Astrocyte (in vitro differentiated cells and primary cell): ENCODE results near the gene APC2. TPM values are rescaled to one million over a fixed set of nuclear protein-coding genes. Genes with fewer than 3 reads are reported as not detected.
"Not testable (repeated sequence)": the region's sequence is repeated elsewhere in the genome, so short reads cannot be mapped to it uniquely, and the experiment has no call there.

Experiments used
- DNase-seq: peaks from one replicate; pipeline ENCODE4 v3.0.0-alpha.2; 2010; ENCODE audit warnings: low read depth
- FAIRE-seq: peaks from 2 replicates; lab custom pipeline; 2011; peaks lifted over from hg19 to GRCh38; lab: Jason Lieb, UNC
- H2AFZ ChIP-seq: 2 replicates; pipeline ENCODE4 v1.6.0; 2012; ENCODE audit warnings: low read depth, low read length, inconsistent platforms
- H3K27ac ChIP-seq: 2 replicates; pipeline ENCODE4 v1.5.1; 2011; ENCODE audit warnings: low read depth, low read length, inconsistent platforms
- H3K27me3 ChIP-seq: 2 replicates; pipeline ENCODE4 v1.6.0; 2011; ENCODE audit warnings: low read length, inconsistent platforms; ENCODE audit not compliant: insufficient read depth
- H3K36me3 ChIP-seq: 2 replicates; pipeline ENCODE4 v1.5.1; 2011; ENCODE audit warnings: low read length, inconsistent platforms; ENCODE audit not compliant: insufficient read depth
- H3K4me1 ChIP-seq: 2 replicates; pipeline ENCODE4 v1.5.1; 2011; ENCODE audit warnings: low read length, inconsistent platforms; ENCODE audit not compliant: insufficient read depth
- H3K4me2 ChIP-seq: 2 replicates; pipeline ENCODE4 v1.6.0; 2012; ENCODE audit warnings: low read length, inconsistent platforms
- H3K4me3 ChIP-seq: 2 replicates; pipeline ENCODE4 v1.5.1; 2011; ENCODE audit warnings: low read depth, mild to moderate bottlenecking, low read length, inconsistent platforms; ENCODE audit not compliant: insufficient read depth
- H3K79me2 ChIP-seq: 2 replicates; pipeline ENCODE4 v1.6.0; 2012; ENCODE audit warnings: mild to moderate bottlenecking, low read length, inconsistent platforms; ENCODE audit not compliant: insufficient read depth
- H3K9ac ChIP-seq: 2 replicates; pipeline ENCODE4 v1.6.0; 2012; ENCODE audit warnings: mild to moderate bottlenecking, low read length, inconsistent platforms
- H3K9me3 ChIP-seq: 2 replicates; pipeline ENCODE4 v1.5.1; 2012; ENCODE audit warnings: low read depth, mild to moderate bottlenecking, low read length, inconsistent platforms; ENCODE audit not compliant: insufficient read depth
- H4K20me1 ChIP-seq: 2 replicates; pipeline ENCODE4 v1.6.0; 2012; ENCODE audit warnings: low read length, inconsistent platforms; ENCODE audit not compliant: insufficient read depth
- H3K27ac Mint-ChIP-seq: one replicate; pipeline ENCODE4 v1.8.0; 2021; ENCODE audit warnings: mild to moderate bottlenecking, mixed read lengths; ENCODE audit not compliant: unreplicated experiment
- H3K27me3 Mint-ChIP-seq: one replicate; pipeline ENCODE4 v1.8.0; 2021; ENCODE audit warnings: low read depth, mixed read lengths; ENCODE audit not compliant: unreplicated experiment
- H3K36me3 Mint-ChIP-seq: one replicate; pipeline ENCODE4 v1.8.0; 2021; ENCODE audit warnings: low read depth, mixed read lengths; ENCODE audit not compliant: unreplicated experiment
- H3K4me1 Mint-ChIP-seq: one replicate; pipeline ENCODE4 v1.8.0; 2021; ENCODE audit warnings: low read depth, mixed read lengths; ENCODE audit not compliant: unreplicated experiment
- H3K4me3 Mint-ChIP-seq: one replicate; pipeline ENCODE4 v1.8.0; 2021; ENCODE audit warnings: mild to moderate bottlenecking, moderate library complexity, mixed read lengths; ENCODE audit not compliant: unreplicated experiment
- H3K9me3 Mint-ChIP-seq: one replicate; pipeline ENCODE4 v1.8.0; 2021; ENCODE audit warnings: mild to moderate bottlenecking, mixed read lengths; ENCODE audit not compliant: unreplicated experiment
- EZH2 ChIP-seq: IDR thresholded peaks from 2 replicates; pipeline ENCODE4 v1.6.1; 2012; ENCODE audit warnings: mild to moderate bottlenecking, low read length, inconsistent platforms; ENCODE audit not compliant: insufficient read depth
- total RNA-seq: library from RNA; stranded (reverse); gene quantifications from 2 replicates; pipeline ENCODE4 v1.2.1, GENCODE V29; 2021
- TF ChIP-seq, protein P1 (sequence below): IDR thresholded peaks from 2 replicates; pipeline ENCODE4 v1.5.1; 2011; ENCODE audit warnings: low read depth, mild to moderate bottlenecking, inconsistent platforms, low read length, moderate library complexity; ENCODE audit not compliant: insufficient read depth

Gene APC2
- total RNA-seq, 1 donor from 2014 or later, result 7.1 TPM

DNA sequence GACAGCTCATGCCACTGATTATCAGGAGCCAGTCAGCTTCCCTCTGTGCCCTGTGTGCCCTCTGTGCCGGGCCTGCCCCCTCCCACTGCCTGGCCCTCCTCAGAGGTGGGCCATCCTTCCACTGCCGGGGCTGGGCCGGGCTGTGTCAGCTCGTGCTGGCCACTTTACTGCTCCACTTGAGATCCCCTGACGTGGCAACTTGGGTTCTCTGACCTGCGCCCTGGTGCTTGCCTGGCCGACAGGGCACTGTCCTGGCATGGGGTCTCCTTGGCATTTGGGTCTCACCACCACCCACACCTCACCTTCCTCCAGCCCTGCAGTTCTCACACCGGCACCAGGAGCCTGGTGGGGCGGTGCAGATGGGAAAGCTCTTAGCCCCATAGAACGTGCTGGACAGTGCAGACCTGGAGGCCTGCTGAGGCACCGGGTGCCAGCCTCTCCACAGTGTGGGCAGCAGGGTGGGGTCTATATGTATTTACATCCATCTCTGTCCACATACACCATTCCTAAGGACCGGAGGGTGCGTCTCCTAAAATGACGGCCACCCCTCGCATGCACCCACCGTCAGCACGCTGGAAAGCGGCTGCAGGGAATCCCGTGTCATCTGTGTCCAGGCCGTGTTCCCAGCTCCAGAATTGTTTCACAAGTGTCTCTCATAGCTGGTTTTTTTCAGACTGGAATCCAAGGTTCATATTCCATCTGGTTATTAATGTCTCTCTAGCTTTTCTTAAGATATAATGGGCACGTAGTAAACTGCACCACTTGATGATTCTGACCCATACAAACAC, 30.8 kb upstream of the APC2 start:
- H4K20me1 ChIP-seq, result peaks cover 93% of the 10 kb centered on the region
- no peak for FAIRE-seq
- peaks cover 6% of the 10 kb centered on the region for H3K36me3 Mint-ChIP-seq

DNA sequence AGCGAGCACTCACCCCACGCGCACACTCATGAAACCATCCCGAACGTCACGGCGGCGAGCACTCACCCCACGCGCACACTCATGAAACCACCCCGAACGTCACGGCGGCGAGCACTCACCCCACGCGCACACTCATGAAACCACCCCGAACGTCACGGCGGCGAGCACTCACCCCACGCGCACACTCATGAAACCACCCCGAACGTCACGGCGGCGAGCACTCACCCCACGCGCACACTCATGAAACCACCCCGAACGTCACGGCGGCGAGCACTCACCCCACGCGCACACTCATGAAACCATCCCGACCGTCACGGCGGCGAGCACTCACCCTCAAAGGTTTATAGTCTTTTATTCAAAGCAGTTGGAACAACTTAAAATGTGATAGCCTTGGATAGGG, 29.8 kb upstream of the APC2 start:
- H3K27ac ChIP-seq, DNase-seq, H3K36me3 Mint-ChIP-seq, H3K27me3 Mint-ChIP-seq, FAIRE-seq, H2AFZ ChIP-seq, H3K4me3 Mint-ChIP-seq, H3K4me3 ChIP-seq, H3K9ac ChIP-seq, H3K27ac Mint-ChIP-seq, H3K27me3 ChIP-seq, H3K9me3 Mint-ChIP-seq, H3K4me2 ChIP-seq, H3K9me3 ChIP-seq: not testable (repeated sequence)
- peaks cover 27% of the 10 kb centered on the region for H3K4me1 Mint-ChIP-seq
- H3K36me3 ChIP-seq, result peaks cover 26% of the 10 kb centered on the region
- H3K4me1 ChIP-seq, result peaks cover 34% of the 10 kb centered on the region
- peaks cover 96% of the 10 kb centered on the region for H3K79me2 ChIP-seq
- H4K20me1 ChIP-seq, result peaks cover 94% of the 10 kb centered on the region

More for the DNA sequence above, 30.8 kb upstream of the APC2 start:
- TF ChIP-seq, protein P1, sequence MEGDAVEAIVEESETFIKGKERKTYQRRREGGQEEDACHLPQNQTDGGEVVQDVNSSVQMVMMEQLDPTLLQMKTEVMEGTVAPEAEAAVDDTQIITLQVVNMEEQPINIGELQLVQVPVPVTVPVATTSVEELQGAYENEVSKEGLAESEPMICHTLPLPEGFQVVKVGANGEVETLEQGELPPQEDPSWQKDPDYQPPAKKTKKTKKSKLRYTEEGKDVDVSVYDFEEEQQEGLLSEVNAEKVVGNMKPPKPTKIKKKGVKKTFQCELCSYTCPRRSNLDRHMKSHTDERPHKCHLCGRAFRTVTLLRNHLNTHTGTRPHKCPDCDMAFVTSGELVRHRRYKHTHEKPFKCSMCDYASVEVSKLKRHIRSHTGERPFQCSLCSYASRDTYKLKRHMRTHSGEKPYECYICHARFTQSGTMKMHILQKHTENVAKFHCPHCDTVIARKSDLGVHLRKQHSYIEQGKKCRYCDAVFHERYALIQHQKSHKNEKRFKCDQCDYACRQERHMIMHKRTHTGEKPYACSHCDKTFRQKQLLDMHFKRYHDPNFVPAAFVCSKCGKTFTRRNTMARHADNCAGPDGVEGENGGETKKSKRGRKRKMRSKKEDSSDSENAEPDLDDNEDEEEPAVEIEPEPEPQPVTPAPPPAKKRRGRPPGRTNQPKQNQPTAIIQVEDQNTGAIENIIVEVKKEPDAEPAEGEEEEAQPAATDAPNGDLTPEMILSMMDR, result no peak
- TF ChIP-seq EZH2, result no peak
- H3K27ac Mint-ChIP-seq, result no peak overlapping the region
- Histone ChIP-seq H3K9me3 (no peaks in the 10 kb centered on the region), H3K36me3 (peaks cover 26% of the 10 kb centered on the region), H3K4me2 (no peak overlapping the region), H3K79me2 (peaks cover 97% of the 10 kb centered on the region), H2AFZ (no peak overlapping the region), H3K27me3 (no peaks in the 10 kb centered on the region), H3K4me3 (no peak overlapping the region), H3K4me1 (peaks cover 35% of the 10 kb centered on the region), H3K27ac (no peak overlapping the region), H3K9ac (no peak overlapping the region)
- no peaks in the 10 kb centered on the region for H3K9me3 Mint-ChIP-seq
- no peak for DNase-seq
- H3K27me3 Mint-ChIP-seq, result no peaks in the 10 kb centered on the region
- peaks cover 30% of the 10 kb centered on the region for H3K4me1 Mint-ChIP-seq
- H3K4me3 Mint-ChIP-seq, result peak overlapping the region; percentile 54

DNA sequence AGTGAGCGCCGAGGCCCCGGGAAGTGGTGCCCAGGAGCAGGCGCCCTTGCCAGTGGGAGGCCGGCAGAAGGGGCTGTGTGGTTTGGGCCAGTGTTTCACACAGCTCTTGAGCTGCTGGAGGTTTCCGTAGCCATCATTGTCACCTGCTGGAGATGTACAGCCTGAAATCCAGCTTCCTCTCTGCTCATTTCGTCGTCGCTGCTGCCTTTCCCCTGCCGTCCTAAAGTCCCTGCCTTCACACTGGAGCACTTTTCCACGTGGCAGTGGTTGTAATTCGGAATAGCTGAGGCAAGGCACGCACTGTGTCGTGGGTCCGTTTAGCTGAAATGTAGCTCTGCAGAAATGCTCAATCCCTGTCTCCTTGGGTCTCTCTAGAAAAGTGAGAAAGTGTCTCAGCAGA, 29.3 kb upstream of the APC2 start:
- Histone ChIP-seq H3K4me3 (no peak overlapping the region), H3K4me2 (no peak overlapping the region), H3K9me3 (no peaks in the 10 kb centered on the region), H3K9ac (no peak overlapping the region), H3K27ac (no peak overlapping the region), H4K20me1 (peaks cover 95% of the 10 kb centered on the region), H3K79me2 (peaks cover 95% of the 10 kb centered on the region), H3K36me3 (peaks cover 26% of the 10 kb centered on the region), H3K27me3 (no peaks in the 10 kb centered on the region), H2AFZ (no peak overlapping the region), H3K4me1 (peaks cover 33% of the 10 kb centered on the region)
- Mint-ChIP-seq H3K27me3 (no peaks in the 10 kb centered on the region), H3K9me3 (no peaks in the 10 kb centered on the region), H3K36me3 (peaks cover 6% of the 10 kb centered on the region), H3K27ac (no peak overlapping the region), H3K4me3 (no peak overlapping the region), H3K4me1 (peaks cover 24% of the 10 kb centered on the region)
- DNase-seq, result no peak
- TF ChIP-seq, protein P1, result no peak
- TF ChIP-seq EZH2, result no peak
- no peak for FAIRE-seq
